Caco-2 (cell line): ENCODE results near the gene GNG14. TPM values are rescaled to one million over a fixed set of nuclear protein-coding genes. Genes with fewer than 3 reads are reported as not detected.

Experiments used
- BruUV-seq: library from RNA; stranded (reverse); fragments of 400-500 nt; replicated peaks from 2 replicates; lab custom pipeline; 2021; lab: Mats Ljungman, UMichigan
- CTCF ChIA-PET: fragments of 300-600 bp; sonication (Branson Sonifier 250); formaldehyde crosslinking; loops from one replicate; lab custom pipeline; 2022; ENCODE audit warnings: antibody characterized with exemption; lab: Charles Lee
- POLR2A ChIA-PET: fragments of 300-600 bp; sonication (Branson Sonifier 250); formaldehyde crosslinking; loops from one replicate; lab custom pipeline; 2022; ENCODE audit warnings: antibody characterized with exemption; lab: Charles Lee
- DNase-seq, 2 experiments: peaks; one replicate each; pipeline versions ENCODE4 v3.0.0 to v3.0.0-alpha.2; 2020 to 2022
- H3K27me3 ChIP-seq: replicated peaks from 2 replicates; pipeline ENCODE4 v1.6.0; 2011; ENCODE audit warnings: low read length; ENCODE audit not compliant: control insufficient read depth, insufficient read depth
- H3K36me3 ChIP-seq: 2 replicates; pipeline ENCODE4 v1.5.1; 2011; ENCODE audit warnings: low read length; ENCODE audit not compliant: control insufficient read depth, insufficient read depth
- H3K4me1 ChIP-seq: fragments of 250-450 bp; sonication (Bioruptor Pico); 2 replicates; pipeline ENCODE4 v1.5.1; 2020; ENCODE audit warnings: mild to moderate bottlenecking
- H3K4me3 ChIP-seq: 2 replicates; pipeline ENCODE4 v1.5.1; 2011; ENCODE audit warnings: low read depth, mild to moderate bottlenecking, control low read depth, low read length
- H3K9me3 ChIP-seq: fragments of 250-450 bp; sonication (Bioruptor Pico); 2 replicates; pipeline ENCODE4 v1.5.1; 2020; ENCODE audit warnings: mild to moderate bottlenecking, moderate library complexity
- H3K27ac Mint-ChIP-seq: one replicate; pipeline ENCODE4 v1.8.0; 2022; ENCODE audit warnings: mixed read lengths; ENCODE audit not compliant: unreplicated experiment
- H3K27me3 Mint-ChIP-seq: one replicate; pipeline ENCODE4 v1.8.0; 2022; ENCODE audit warnings: mixed read lengths; ENCODE audit not compliant: insufficient read depth, unreplicated experiment
- H3K36me3 Mint-ChIP-seq: one replicate; pipeline ENCODE4 v1.8.0; 2022; ENCODE audit warnings: mild to moderate bottlenecking, mixed read lengths; ENCODE audit not compliant: insufficient read depth, unreplicated experiment
- H3K4me1 Mint-ChIP-seq: one replicate; pipeline ENCODE4 v1.8.0; 2022; ENCODE audit warnings: low read depth, mixed read lengths; ENCODE audit not compliant: unreplicated experiment
- H3K4me3 Mint-ChIP-seq: one replicate; pipeline ENCODE4 v1.8.0; 2022; ENCODE audit warnings: mild to moderate bottlenecking, moderate library complexity, mixed read lengths; ENCODE audit not compliant: unreplicated experiment
- H3K9me3 Mint-ChIP-seq: one replicate; pipeline ENCODE4 v1.8.0; 2022; ENCODE audit warnings: mixed read lengths; ENCODE audit not compliant: unreplicated experiment
- CTCF ChIP-seq, 2 experiments: fragments of 200-600 bp in 1 of 2; IDR thresholded peaks; 1 replicate in 1 of 2; 2 replicates in 1 of 2; pipeline versions ENCODE4 v1.5.1 to v1.8.0; 2011 to 2022; ENCODE audit warnings: antibody characterized with exemption in 1 of 2, control low read depth in 1 of 2, inconsistent platforms in 1 of 2, low read depth in 1 of 2, low read length in 1 of 2, mild to moderate bottlenecking in 1 of 2, moderate library complexity in 1 of 2; ENCODE audit not compliant: insufficient read depth in 1 of 2, severe bottlenecking in 1 of 2, unreplicated experiment in 1 of 2
- intact Hi-C: fragments of 100-400 bp; cut with micrococcal nuclease; formaldehyde crosslinking; loops from one replicate; pipeline ENCODE4 v1.10.0; 2022; ENCODE audit not compliant: unreplicated experiment
- total RNA-seq: library from RNA; stranded (reverse); gene quantifications from 2 replicates; pipeline ENCODE4 v1.2.3, GENCODE V29; 2022

Gene GNG14
- total RNA-seq, 1 experiment from 2014 or later, result not detected

- DNase-seq, result no peak
- no peak for TF ChIP-seq CTCF (IDR thresholded peaks at IDR 0.05; ENCODE audit: insufficient read depth in 1 of 2, low read depth in 1 of 2, low read length in 1 of 2, severe bottlenecking in 1 of 2, unreplicated experiment in 1 of 2)
- Mint-ChIP-seq H3K4me3 (peak overlapping the region; percentile 96), H3K27ac (peak overlapping the region; percentile 99), H3K27me3 (no peaks in the 10 kb centered on the region), H3K36me3 (peaks cover 39% of the 10 kb centered on the region), H3K9me3 (no peaks in the 10 kb centered on the region), H3K4me1 (peaks cover 12% of the 10 kb centered on the region)
- Histone ChIP-seq H3K36me3 (no peaks in the 10 kb centered on the region; the same call in 1 of the 2 replicates), H3K9me3 (no peaks in the 10 kb centered on the region), H3K4me1 (peaks cover 15% of the 10 kb centered on the region), H3K4me3 (peak overlapping the region; percentile 86), H3K27me3 (no peaks in the 10 kb centered on the region)
- ChIA-PET POLR2A (interaction anchor here (1.2 kb wide), 1 partner anchor 51 kb away, joined by 3 read pairs; no protein-coding TSS in a partner anchor), CTCF (interaction anchor here (1.8 kb wide), 1 partner anchor 21 kb away, joined by 4 read pairs; no protein-coding TSS in a partner anchor)
- no TSS peak for BruUV-seq
- intact Hi-C loops, result no loop called here
Measured at GRCh38 chr19:12737835-12738351, 50.1 kb downstream of the GNG14 start.

Other genes with a start within 250 kb of the GNG14 start
- gene ZNF443, start 247.0 kb upstream of the GNG14 start, total RNA-seq, result 5.1 and 6.1 TPM in 2 replicates
- 1.7 and 2.4 TPM in 2 replicates for gene ZNF709, start 203.2 kb upstream of the GNG14 start, total RNA-seq
- 11.1 and 11.6 TPM in 2 replicates for gene ZNF564, start 136.5 kb upstream of the GNG14 start, total RNA-seq
- 6.1 and 6.3 TPM in 2 replicates for gene ZNF490, start 77.2 kb upstream of the GNG14 start, total RNA-seq
- 15.2 and 18.9 TPM in 2 replicates for gene ZNF791, start 77.1 kb upstream of the GNG14 start, total RNA-seq
- gene MAN2B1, start 21.3 kb upstream of the GNG14 start, total RNA-seq, result 70.5 and 88.9 TPM in 2 replicates
- 17.5 and 20.4 TPM in 2 replicates for gene WDR83, start 21.2 kb upstream of the GNG14 start, total RNA-seq
- gene DHPS, start 6.1 kb upstream of the GNG14 start, total RNA-seq, result 76.3 and 76.4 TPM in 2 replicates
- gene FBXW9, start 8.6 kb downstream of the GNG14 start, total RNA-seq, result 8.3 and 10.6 TPM in 2 replicates
- 87.8 and 106 TPM in 2 replicates for gene TNPO2, start 35.9 kb downstream of the GNG14 start, total RNA-seq
- 164 and 169 TPM in 2 replicates for gene TRIR, start 46.7 kb downstream of the GNG14 start, total RNA-seq
- 55.0 and 57.1 TPM in 2 replicates for gene GET3, start 49.5 kb downstream of the GNG14 start, total RNA-seq
- 0.27 TPM in 1 of 2 replicates, not detected in the other for gene BEST2, start 63.8 kb downstream of the GNG14 start, total RNA-seq
- gene HOOK2, start 87.6 kb downstream of the GNG14 start, total RNA-seq, result 74.2 and 80.4 TPM in 2 replicates
- gene JUNB, start 103.5 kb downstream of the GNG14 start, total RNA-seq, result 16.4 and 19.4 TPM in 2 replicates
- 265 and 285 TPM in 2 replicates for gene PRDX2, start 113.8 kb downstream of the GNG14 start, total RNA-seq
- gene THSD8, start 114.1 kb downstream of the GNG14 start, total RNA-seq, result 23.9 and 25.9 TPM in 2 replicates
- 30.9 and 37.6 TPM in 2 replicates for gene RNASEH2A, start 118.6 kb downstream of the GNG14 start, total RNA-seq
- not detected in 2 replicates for gene RTBDN, start 146.6 kb downstream of the GNG14 start, total RNA-seq
- gene MAST1, start 150.5 kb downstream of the GNG14 start, total RNA-seq, result 0.79 and 0.91 TPM in 2 replicates
- gene DNASE2, start 193.5 kb downstream of the GNG14 start, total RNA-seq, result 3.6 and 3.8 TPM in 2 replicates
- not detected in 2 replicates for gene KLF1, start 199.2 kb downstream of the GNG14 start, total RNA-seq
- 31.4 and 32.4 TPM in 2 replicates for gene GCDH, start 203.2 kb downstream of the GNG14 start, total RNA-seq
- gene SYCE2, start 231.3 kb downstream of the GNG14 start, total RNA-seq, result 2.0 and 2.3 TPM in 2 replicates
- gene FARSA, start 245.7 kb downstream of the GNG14 start, total RNA-seq, result 75.9 and 88.6 TPM in 2 replicates